Common myeloid progenitor, CD34-positive (primary cell): ENCODE measurements around the gene NAPA.
"Not testable (repeated sequence)": the region's sequence is repeated elsewhere in the genome, so short reads cannot be mapped to it uniquely, and the experiment has no call there.

ENCODE experiments used
- CTCF ChIA-PET: fragments of 350-600 bp; sonication (Branson Sonifier 250); formaldehyde crosslinking; loops from one replicate; lab custom pipeline; 2021; ENCODE audit warnings: antibody characterized with exemption; lab: Charles Lee
- POLR2A ChIA-PET: fragments of 350-600 bp; sonication (Branson Sonifier 250); formaldehyde crosslinking; loops from one replicate; lab custom pipeline; 2021; ENCODE audit warnings: antibody characterized with exemption; lab: Charles Lee
- DNase-seq, 3 donors: peaks; one replicate each; pipeline versions ENCODE4 v3.0.0 to v3.0.0-alpha.2; 2013
- H3K27ac ChIP-seq, 2 experiments: 1 replicate in 1 of 2; 2 replicates in 1 of 2; pipeline ENCODE4 v1.7.0; 2013; ENCODE audit warnings: inconsistent platforms in 2 of 2, low read length in 2 of 2, mild to moderate bottlenecking in 2 of 2, low read depth in 1 of 2, moderate library complexity in 1 of 2; ENCODE audit not compliant: severe bottlenecking in 2 of 2, insufficient read depth in 1 of 2, poor library complexity in 1 of 2
- H3K27me3 ChIP-seq, 5 experiments: replicated peaks in 2 of 5; 1 replicate in 3 of 5; 2 replicates in 2 of 5; pipeline versions ENCODE4 v1.6.1 to v1.7.0; 2013; ENCODE audit warnings: low read length in 4 of 5, mild to moderate bottlenecking in 2 of 5, moderate library complexity in 2 of 5, inconsistent platforms in 1 of 5; ENCODE audit not compliant: insufficient read depth in 5 of 5, control insufficient read depth in 4 of 5
- H3K36me3 ChIP-seq, 4 experiments: 1 replicate in 2 of 4; 2 replicates in 2 of 4; pipeline versions ENCODE4 v1.6.1 to v1.7.0; 2013; ENCODE audit warnings: low read length in 3 of 4, control low read depth in 1 of 4, mild to moderate bottlenecking in 1 of 4; ENCODE audit not compliant: control insufficient read depth in 4 of 4, insufficient read depth in 4 of 4
- H3K4me1 ChIP-seq, 4 experiments: 1 replicate in 3 of 4; 2 replicates in 1 of 4; pipeline versions ENCODE4 v1.6.1 to v1.7.1; 2013; ENCODE audit warnings: low read length in 3 of 4, mild to moderate bottlenecking in 3 of 4, control low read depth in 1 of 4, inconsistent platforms in 1 of 4, moderate library complexity in 1 of 4; ENCODE audit not compliant: control insufficient read depth in 4 of 4, insufficient read depth in 4 of 4; ENCODE audit errors: control extremely low read depth in 1 of 4
- H3K4me3 ChIP-seq, 7 experiments: 1 replicate in 4 of 7; 2 replicates in 3 of 7; pipeline versions ENCODE4 v1.5.1 to v1.7.0; 2013; ENCODE audit warnings: mild to moderate bottlenecking in 7 of 7, low read length in 6 of 7, moderate library complexity in 6 of 7, inconsistent platforms in 2 of 7, low read depth in 2 of 7, control low read depth in 1 of 7; ENCODE audit not compliant: insufficient read depth in 4 of 7, control insufficient read depth in 1 of 7; ENCODE audit errors: extremely low read depth in 1 of 7
- H3K9me3 ChIP-seq, 5 experiments: 1 replicate in 4 of 5; 2 replicates in 1 of 5; pipeline versions ENCODE4 v1.6.1 to v1.7.1; 2013; ENCODE audit warnings: low read length in 4 of 5, mild to moderate bottlenecking in 2 of 5, inconsistent platforms in 1 of 5, low read depth in 1 of 5, moderate library complexity in 1 of 5; ENCODE audit not compliant: control insufficient read depth in 4 of 5, insufficient read depth in 2 of 5; ENCODE audit errors: control extremely low read depth in 1 of 5
- WGBS: methylation state at CpG from one replicate; pipeline ENCODE4 v1.1.5; 2013; ENCODE audit not compliant: insufficient coverage; 5-methylcytosine and 5-hydroxymethylcytosine counted together

Gene NAPA

GRCh38 chr19:47489072-47489914 lies 25.6 kb downstream of the NAPA start:
- ChIA-PET CTCF (interaction anchor here (1.4 to 3.9 kb wide), 4 partner anchors 10 to 27 kb away, joined by 4 to 23 read pairs (median 6); partner anchors contain the start of gene NAPA), POLR2A (no interaction called here)
- 98% methylated on average over 10 of the region's 17 CpGs for WGBS
- Histone ChIP-seq H3K4me1 (peaks cover 11 to 87% (median 84%) of the 10 kb centered on the region in 4 experiments), H3K36me3 (peaks cover 0 to 61% (median 19%) of the 10 kb centered on the region in 4 experiments), H3K27me3 (no peaks in the 10 kb centered on the region), H3K9me3 (no peaks in the 10 kb centered on the region), H3K27ac (peak overlapping the region in 1 of 2 experiments; percentile 47), H3K4me3 (no peak overlapping the region)
- DNase-seq, result no peak

GRCh38 chr19:47487551-47488515 lies 27.0 kb downstream of the NAPA start:
- Histone ChIP-seq H3K4me3 (peak overlapping the region in 5 of 7 experiments; percentile 2 to 60 (median 20)), H3K36me3 (peaks cover 0 to 48% (median 19%) of the 10 kb centered on the region in 4 experiments), H3K9me3 (no peaks in the 10 kb centered on the region), H3K27me3 (no peaks in the 10 kb centered on the region), H3K4me1 (peaks cover 11 to 81% (median 79%) of the 10 kb centered on the region in 4 experiments), H3K27ac (peak overlapping the region; percentile 70 to 72)
- ChIA-PET POLR2A (interaction anchor here (0.8 to 1.2 kb wide), 2 partner anchors 23 to 25 kb away, joined by 3 read pairs; no protein-coding TSS in a partner anchor), CTCF (interaction anchor here (1.0 to 3.9 kb wide), 9 partner anchors 8 to 55 kb away, joined by 3 to 23 read pairs (median 4); partner anchors contain the start of gene NAPA)
- DNase-seq, result peak in 2 of 3 donors; percentile 79 to 82
- 64% methylated on average over 18 of the region's 19 CpGs for WGBS

GRCh38 chr19:47486900-47487299 lies 28.0 kb downstream of the NAPA start:
- peaks cover 11 to 71% (median 70%) of the 10 kb centered on the region in 4 experiments for H3K4me1 ChIP-seq
- H3K36me3 ChIP-seq, result peaks cover 0 to 40% (median 16%) of the 10 kb centered on the region in 4 experiments
- WGBS, result 2% methylated on average over 7 of the region's 9 CpGs
- no peaks in the 10 kb centered on the region for H3K9me3 ChIP-seq
- ChIA-PET POLR2A (interaction anchor here (0.5 to 1.2 kb wide), 2 partner anchors 22 to 23 kb away, joined by 3 read pairs; no protein-coding TSS in a partner anchor), CTCF (interaction anchor here (1.0 to 3.9 kb wide), 7 partner anchors 9 to 211 kb away, joined by 3 to 23 read pairs (median 4); partner anchors contain the start of gene NAPA)
- peak overlapping the region in 5 of 7 experiments; percentile 2 to 60 (median 20) for H3K4me3 ChIP-seq
- H3K27me3 ChIP-seq, result no peaks in the 10 kb centered on the region
- peak overlapping the region; percentile 70 to 72 for H3K27ac ChIP-seq
- peak; percentile 56 to 96 (median 95) for DNase-seq

- H3K9me3 ChIP-seq, H3K27ac ChIP-seq, H3K27me3 ChIP-seq: not testable (repeated sequence)
- WGBS, result 54% methylated on average over 5 of the region's 13 CpGs
- DNase-seq, result peak in 2 of 3 donors; percentile 61
- H3K4me3 ChIP-seq, result peak overlapping the region in 3 of 7 experiments; percentile 19 to 60 (median 20)
- ChIA-PET POLR2A (interaction anchor here (1.2 kb wide), 1 partner anchor 24 kb away, joined by 3 read pairs; no protein-coding TSS in a partner anchor), CTCF (interaction anchor here (1.3 to 3.9 kb wide), 2 partner anchors 23 to 212 kb away, joined by 3 to 23 read pairs; no protein-coding TSS in a partner anchor)
- peaks cover 11 to 65% (median 63%) of the 10 kb centered on the region in 4 experiments for H3K4me1 ChIP-seq
- H3K36me3 ChIP-seq, result peaks cover 0 to 33% (median 13%) of the 10 kb centered on the region in 4 experiments
Observed at GRCh38 chr19:47486220-47486619, 28.6 kb downstream of the NAPA start.

- CTCF ChIA-PET, result interaction anchor here (0.7 to 2.6 kb wide), 6 partner anchors 10 to 49 kb away, joined by 3 to 12 read pairs (median 6); partner anchors contain the start of gene NAPA
- H3K36me3 ChIP-seq, result peaks cover 0 to 24% (median 8%) of the 10 kb centered on the region in 4 experiments
- WGBS, result 92% methylated on average over 5 of the region's 6 CpGs
- peak overlapping the region in 1 of 2 experiments; percentile 91 for H3K27ac ChIP-seq
- no peaks in the 10 kb centered on the region for H3K27me3 ChIP-seq
- POLR2A ChIA-PET, result no interaction called here
- peak overlapping the region in 6 of 7 experiments; percentile 2 to 95 (median 82) for H3K4me3 ChIP-seq
- peak in 2 of 3 donors; percentile 48 to 65 for DNase-seq
- peaks cover 11 to 58% (median 57%) of the 10 kb centered on the region in 4 experiments for H3K4me1 ChIP-seq
- H3K9me3 ChIP-seq, result no peaks in the 10 kb centered on the region
Observed at GRCh38 chr19:47485210-47485609, 29.7 kb downstream of the NAPA start.
